Esophagus muscularis mucosa (tissue), 4 donors: ENCODE results near the gene C1orf159. TPM values are rescaled to one million over a fixed set of nuclear protein-coding genes. Genes with fewer than 3 reads are reported as not detected.

Experiments used
- DNase-seq: peaks from one replicate; pipeline ENCODE4 v3.0.0-alpha.2; 2017; ENCODE audit errors: extremely low spot score
- H3K27ac ChIP-seq, 4 donors: fragments of 200-600 bp; sonication (generic); replicated peaks in 1 of 4; 1 replicate in 3 of 4; 2 replicates in 1 of 4; pipeline ENCODE4 v1.5.1; 2016 to 2019; ENCODE audit warnings: mild to moderate bottlenecking in 1 of 4
- H3K27me3 ChIP-seq, 4 donors: fragments of 200-600 bp; sonication (generic); one replicate each; pipeline versions ENCODE4 v1.5.1 to v1.6.0; 2016 to 2019
- H3K36me3 ChIP-seq, 4 donors: fragments of 200-600 bp; sonication (generic); one replicate each; pipeline ENCODE4 v1.5.1; 2016 to 2019
- H3K4me1 ChIP-seq, 4 donors: fragments of 200-600 bp; sonication (generic); one replicate each; pipeline ENCODE4 v1.5.1; 2016 to 2019
- H3K4me3 ChIP-seq, 4 donors: fragments of 200-600 bp; sonication (generic); 1 replicate in 2 of 4; 2 replicates in 2 of 4; pipeline ENCODE4 v1.5.1; 2016 to 2019; ENCODE audit warnings: mild to moderate bottlenecking in 4 of 4, moderate library complexity in 1 of 4
- H3K9me3 ChIP-seq, 4 donors: fragments of 200-600 bp; sonication (generic); 1 replicate in 3 of 4; 2 replicates in 1 of 4; pipeline ENCODE4 v1.5.1; 2016 to 2019
- EP300 ChIP-seq: sonication (generic); formaldehyde crosslinking; IDR thresholded peaks from one replicate; pipeline ENCODE4 v1.6.1; 2017; ENCODE audit warnings: antibody characterized with exemption
- POLR2A ChIP-seq: fragments of 450-650 bp; IDR thresholded peaks from one replicate; pipeline ENCODE4 v1.6.1; 2017; ENCODE audit warnings: antibody characterized with exemption, moderate library complexity, mild to moderate bottlenecking, low read depth
- POLR2AphosphoS5 ChIP-seq, 2 donors: sonication (generic); formaldehyde crosslinking; IDR thresholded peaks; one replicate each; pipeline ENCODE4 v1.6.1; 2017; ENCODE audit warnings: antibody characterized with exemption in 2 of 2
- WGBS: methylation state at CpG from one replicate; pipeline ENCODE4 v1.1.5; 2018; 5-methylcytosine and 5-hydroxymethylcytosine counted together
- intact Hi-C: fragments of 100-400 bp; cut with DNase I; formaldehyde crosslinking; loops from one replicate; pipeline ENCODE4 v1.15.1; 2023
- total RNA-seq, 4 donors: library from RNA; depleted of rRNA; stranded (reverse); fragments of >200 nt; gene quantifications; one replicate each; pipeline versions ENCODE4 v1.1.0 to v1.2.1, GENCODE V29; 2016
- TF ChIP-seq, protein P1 (sequence below), 3 experiments: fragments of 200-600 bp in 2 of 3; fragments of 450-650 bp in 1 of 3; sonication (generic) in 2 of 3; IDR thresholded peaks; one replicate each; pipeline ENCODE4 v1.5.1; 2017 to 2019; ENCODE audit warnings: antibody characterized with exemption in 3 of 3, mild to moderate bottlenecking in 2 of 3, moderate library complexity in 1 of 3

C1orf159 gene
- total RNA-seq, 4 donors from 2014 or later = 4.2 to 11.9 (median 8.5) TPM

DNA sequence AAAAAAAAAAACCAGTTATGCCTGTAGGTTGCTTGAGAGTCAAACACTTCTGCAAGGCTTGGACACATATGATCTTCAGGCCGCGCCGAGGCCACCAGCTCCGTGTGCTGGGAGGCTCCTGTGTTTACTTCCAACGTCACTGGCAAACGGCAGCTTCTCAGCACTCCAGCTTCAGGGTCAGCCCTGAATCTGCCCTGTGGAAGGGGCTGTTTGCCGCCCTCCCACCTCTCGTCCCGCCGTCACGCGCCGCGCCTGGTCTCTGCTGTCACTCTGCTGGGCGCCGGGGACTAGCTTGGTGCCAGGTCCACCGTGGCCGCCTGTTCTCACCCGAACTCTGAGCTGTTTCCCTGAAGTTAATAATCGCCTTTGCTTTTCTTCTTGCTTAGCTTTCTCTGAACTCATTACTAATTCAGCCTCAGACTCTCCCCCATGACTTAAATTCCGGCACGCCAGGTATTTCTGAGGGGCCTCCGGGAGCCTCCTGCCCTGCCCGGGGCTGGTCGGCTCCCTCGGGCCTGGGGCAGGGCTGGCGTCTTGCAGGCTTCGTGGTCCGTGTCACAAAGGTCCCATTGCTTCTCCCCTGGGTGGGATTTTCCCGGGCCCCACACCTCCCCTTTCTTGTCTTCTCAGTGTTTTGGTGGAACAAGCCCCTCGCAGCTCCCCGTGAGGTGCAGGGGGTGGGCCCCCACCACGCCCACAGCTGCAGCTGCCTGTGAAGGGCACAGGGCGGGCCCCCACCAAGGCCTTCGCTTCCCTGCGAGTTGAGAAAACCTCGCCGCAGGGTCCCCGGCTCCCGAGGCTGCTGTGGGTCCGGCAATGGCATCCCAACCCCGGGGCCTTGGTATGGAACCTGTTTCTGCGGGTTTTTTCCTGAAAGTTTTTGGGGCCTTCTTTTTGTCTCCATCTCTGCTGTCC, 14.6 kb upstream of the C1orf159 start:
- TF ChIP-seq, protein P1, sequence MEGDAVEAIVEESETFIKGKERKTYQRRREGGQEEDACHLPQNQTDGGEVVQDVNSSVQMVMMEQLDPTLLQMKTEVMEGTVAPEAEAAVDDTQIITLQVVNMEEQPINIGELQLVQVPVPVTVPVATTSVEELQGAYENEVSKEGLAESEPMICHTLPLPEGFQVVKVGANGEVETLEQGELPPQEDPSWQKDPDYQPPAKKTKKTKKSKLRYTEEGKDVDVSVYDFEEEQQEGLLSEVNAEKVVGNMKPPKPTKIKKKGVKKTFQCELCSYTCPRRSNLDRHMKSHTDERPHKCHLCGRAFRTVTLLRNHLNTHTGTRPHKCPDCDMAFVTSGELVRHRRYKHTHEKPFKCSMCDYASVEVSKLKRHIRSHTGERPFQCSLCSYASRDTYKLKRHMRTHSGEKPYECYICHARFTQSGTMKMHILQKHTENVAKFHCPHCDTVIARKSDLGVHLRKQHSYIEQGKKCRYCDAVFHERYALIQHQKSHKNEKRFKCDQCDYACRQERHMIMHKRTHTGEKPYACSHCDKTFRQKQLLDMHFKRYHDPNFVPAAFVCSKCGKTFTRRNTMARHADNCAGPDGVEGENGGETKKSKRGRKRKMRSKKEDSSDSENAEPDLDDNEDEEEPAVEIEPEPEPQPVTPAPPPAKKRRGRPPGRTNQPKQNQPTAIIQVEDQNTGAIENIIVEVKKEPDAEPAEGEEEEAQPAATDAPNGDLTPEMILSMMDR (IDR thresholded peaks at IDR 0.05) = no peak
- no peak for TF ChIP-seq EP300
- no peak for TF ChIP-seq POLR2A
- no peak for TF ChIP-seq POLR2AphosphoS5 (IDR thresholded peaks at IDR 0.05)
- Histone ChIP-seq H3K27ac (no peak overlapping the region), H3K27me3 (peaks cover 0 to 26% (median 0%) of the 10 kb centered on the region in 4 donors), H3K4me3 (no peak overlapping the region), H3K36me3 (no peaks in the 10 kb centered on the region), H3K4me1 (peaks cover 0 to 8% (median 3%) of the 10 kb centered on the region in 4 donors), H3K9me3 (no peaks in the 10 kb centered on the region)
- no peak for DNase-seq
- 83% methylated on average over 43 of the region's 43 CpGs for WGBS
- intact Hi-C loops = no loop called here

DNA sequence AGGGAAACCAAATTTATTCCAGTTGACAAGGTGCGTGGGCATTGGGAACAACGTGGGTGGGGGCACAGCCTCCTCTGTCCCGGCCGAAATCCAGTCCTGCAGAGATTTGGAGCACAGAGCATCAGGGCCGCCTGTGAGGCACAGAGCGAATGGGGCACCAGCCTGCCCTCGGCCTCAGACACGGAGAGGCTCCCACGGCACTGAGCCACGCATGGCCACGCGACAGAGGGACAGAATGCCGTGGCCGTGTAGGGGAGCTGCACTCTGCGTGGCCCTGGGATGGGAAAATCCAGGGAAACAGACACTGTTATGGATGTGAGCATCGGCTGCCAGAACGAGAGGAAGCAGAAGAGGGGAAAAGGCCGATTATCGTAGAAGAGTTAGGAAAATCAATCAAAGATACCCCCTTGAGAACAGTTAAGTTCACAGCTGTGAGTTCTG, 13.5 kb upstream of the C1orf159 start:
- Histone ChIP-seq H3K9me3 (no peaks in the 10 kb centered on the region), H3K4me3 (no peak overlapping the region), H3K27me3 (peaks cover 0 to 17% (median 0%) of the 10 kb centered on the region in 4 donors), H3K4me1 (peaks cover 0 to 8% (median 3%) of the 10 kb centered on the region in 4 donors), H3K36me3 (no peaks in the 10 kb centered on the region), H3K27ac (no peak overlapping the region)
- no peak for DNase-seq
- no peak for TF ChIP-seq POLR2AphosphoS5 (IDR thresholded peaks at IDR 0.05)
- TF ChIP-seq, protein P1 (IDR thresholded peaks at IDR 0.05) = no peak
- TF ChIP-seq POLR2A = no peak
- no peak for TF ChIP-seq EP300
- intact Hi-C loops = no loop called here
- WGBS = 70% methylated on average over 19 of the region's 19 CpGs

DNA sequence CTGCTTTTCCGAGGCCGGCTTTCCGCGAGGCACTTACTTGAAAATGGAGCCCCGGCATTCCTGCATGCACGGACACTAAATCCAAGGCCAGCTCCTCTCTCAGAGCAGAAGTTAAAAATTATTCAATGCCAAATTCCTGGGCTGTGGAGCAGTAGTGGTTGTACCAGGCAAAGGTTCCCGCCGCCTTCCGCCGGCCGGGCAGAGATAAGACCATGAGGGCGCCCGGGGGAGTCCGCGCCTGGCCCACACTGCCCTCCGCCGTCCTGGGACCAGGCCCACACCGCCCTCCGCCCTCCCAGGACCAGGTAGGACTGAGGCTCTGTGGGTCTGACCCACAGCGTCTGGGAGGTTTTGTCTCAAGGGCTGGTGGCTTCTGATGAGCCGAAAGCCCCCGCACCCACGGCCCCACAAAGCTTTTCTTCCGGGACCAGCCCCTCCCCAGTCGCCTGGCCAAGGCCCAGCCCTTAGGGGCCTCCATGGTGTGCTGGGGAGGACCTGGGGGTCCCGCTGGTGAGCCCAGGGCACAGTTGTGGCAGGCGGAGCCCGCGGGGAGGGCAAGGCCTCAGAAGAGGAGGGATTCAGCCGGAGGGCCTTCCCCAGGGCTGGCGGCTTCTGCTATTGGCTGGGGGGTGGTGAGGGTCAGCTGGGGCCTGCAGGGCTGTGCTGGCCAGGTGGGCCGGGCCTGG, 12.7 kb upstream of the C1orf159 start:
- WGBS = 95% methylated on average over 15 of the region's 32 CpGs
- Histone ChIP-seq H3K9me3 (no peaks in the 10 kb centered on the region), H3K4me1 (peaks cover 0 to 8% (median 3%) of the 10 kb centered on the region in 4 donors), H3K27me3 (peaks cover 0 to 16% (median 0%) of the 10 kb centered on the region in 4 donors), H3K36me3 (no peaks in the 10 kb centered on the region), H3K4me3 (no peak overlapping the region), H3K27ac (no peak overlapping the region)
- TF ChIP-seq POLR2AphosphoS5 (IDR thresholded peaks at IDR 0.05) (no peak), POLR2A (no peak), EP300 (no peak)
- TF ChIP-seq, protein P1 (IDR thresholded peaks at IDR 0.05) = no peak
- intact Hi-C loops = no loop called here
- no peak for DNase-seq

DNA sequence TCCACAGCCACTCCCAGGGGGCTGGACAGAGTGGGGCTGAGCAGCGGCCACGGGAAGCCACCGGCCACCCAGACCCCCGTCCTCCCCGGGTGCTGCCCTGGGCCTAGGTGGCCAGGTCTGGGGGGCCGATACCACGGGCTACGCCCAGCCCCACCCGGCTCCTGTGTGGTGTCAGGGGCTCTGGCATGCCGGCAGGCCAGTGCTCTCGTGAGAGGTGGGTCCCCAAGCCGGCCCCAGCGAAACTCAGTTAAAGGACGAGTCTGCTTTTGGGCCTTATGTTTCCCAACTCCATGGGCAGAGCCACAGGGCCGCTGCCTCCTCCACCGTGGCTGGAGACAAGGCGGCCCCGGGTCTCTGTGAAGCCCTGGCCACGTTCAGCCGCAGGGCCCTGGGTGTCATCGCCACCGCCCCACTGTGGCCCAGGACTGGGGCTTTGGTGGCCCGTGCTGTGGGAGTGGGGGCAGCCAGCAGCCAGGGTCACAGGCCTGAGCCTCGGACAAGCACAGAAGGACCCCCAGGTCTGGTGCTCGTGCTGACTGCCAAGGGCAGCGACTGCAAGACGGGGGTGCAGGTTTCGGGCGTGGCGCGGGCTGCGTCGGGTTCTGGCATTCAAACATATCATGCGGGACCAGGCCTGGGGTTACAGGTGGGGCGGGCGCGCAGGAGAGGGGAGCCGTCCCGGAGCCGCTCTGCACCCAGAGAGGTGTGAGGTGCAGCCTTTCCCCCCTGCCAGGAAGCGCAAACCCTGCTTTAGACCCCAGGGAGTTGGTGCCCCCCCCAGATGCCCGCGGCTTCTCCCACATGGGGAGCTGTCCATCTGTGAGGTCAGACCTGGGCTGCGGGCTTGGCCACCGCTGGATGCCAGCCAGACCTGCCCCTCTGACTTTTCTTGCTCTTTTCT, 11.9 kb upstream of the C1orf159 start:
- Histone ChIP-seq H3K27ac (no peak overlapping the region), H3K27me3 (peaks cover 0 to 15% (median 0%) of the 10 kb centered on the region in 4 donors), H3K4me3 (no peak overlapping the region), H3K4me1 (peaks cover 0 to under 1% (median 0%) of the 10 kb centered on the region in 4 donors), H3K9me3 (no peaks in the 10 kb centered on the region), H3K36me3 (no peaks in the 10 kb centered on the region)
- intact Hi-C loops = no loop called here
- DNase-seq = no peak
- TF ChIP-seq, protein P1 (IDR thresholded peaks at IDR 0.05) = no peak
- TF ChIP-seq EP300 (no peak), POLR2AphosphoS5 (IDR thresholded peaks at IDR 0.05) (no peak), POLR2A (no peak)
- 87% methylated on average over 22 of the region's 45 CpGs for WGBS
